ENCODE results near the gene PATL1.

- TF ChIP-seq, protein P1, sequence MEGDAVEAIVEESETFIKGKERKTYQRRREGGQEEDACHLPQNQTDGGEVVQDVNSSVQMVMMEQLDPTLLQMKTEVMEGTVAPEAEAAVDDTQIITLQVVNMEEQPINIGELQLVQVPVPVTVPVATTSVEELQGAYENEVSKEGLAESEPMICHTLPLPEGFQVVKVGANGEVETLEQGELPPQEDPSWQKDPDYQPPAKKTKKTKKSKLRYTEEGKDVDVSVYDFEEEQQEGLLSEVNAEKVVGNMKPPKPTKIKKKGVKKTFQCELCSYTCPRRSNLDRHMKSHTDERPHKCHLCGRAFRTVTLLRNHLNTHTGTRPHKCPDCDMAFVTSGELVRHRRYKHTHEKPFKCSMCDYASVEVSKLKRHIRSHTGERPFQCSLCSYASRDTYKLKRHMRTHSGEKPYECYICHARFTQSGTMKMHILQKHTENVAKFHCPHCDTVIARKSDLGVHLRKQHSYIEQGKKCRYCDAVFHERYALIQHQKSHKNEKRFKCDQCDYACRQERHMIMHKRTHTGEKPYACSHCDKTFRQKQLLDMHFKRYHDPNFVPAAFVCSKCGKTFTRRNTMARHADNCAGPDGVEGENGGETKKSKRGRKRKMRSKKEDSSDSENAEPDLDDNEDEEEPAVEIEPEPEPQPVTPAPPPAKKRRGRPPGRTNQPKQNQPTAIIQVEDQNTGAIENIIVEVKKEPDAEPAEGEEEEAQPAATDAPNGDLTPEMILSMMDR (IDR thresholded peaks at IDR 0.05; ENCODE audit: insufficient read depth, low read length), result no peak
- no peak for TF ChIP-seq GABPA (IDR thresholded peaks at IDR 0.05; ENCODE audit: low read depth)
Observed at GRCh38 chr11:59698506-59698905, 29.7 kb upstream of the PATL1 start.

All from HL-60 (cell line).